Type B pancreatic cell (in vitro differentiated cells): ENCODE data around the gene CACNA1S. TPM values are rescaled to one million over a fixed set of nuclear protein-coding genes. Genes with fewer than 3 reads are reported as not detected.

Experiments
- DNase-seq: peaks from one replicate; pipeline ENCODE4 v3.0.0; 2021; ENCODE audit warnings: mixed read lengths; ENCODE audit not compliant: unreplicated experiment; ENCODE audit errors: extremely low spot score
- H3K27ac Mint-ChIP-seq: 2 replicates; pipeline ENCODE4 v1.8.0; 2021; ENCODE audit warnings: mild to moderate bottlenecking, mixed read lengths
- H3K27me3 Mint-ChIP-seq: 2 replicates; pipeline ENCODE4 v1.8.0; 2021; ENCODE audit warnings: mixed read lengths
- H3K36me3 Mint-ChIP-seq: 2 replicates; pipeline ENCODE4 v1.8.0; 2021; ENCODE audit warnings: mixed read lengths
- H3K4me1 Mint-ChIP-seq: one replicate; pipeline ENCODE4 v1.8.0; 2021; ENCODE audit warnings: mixed read lengths; ENCODE audit not compliant: unreplicated experiment
- H3K4me3 Mint-ChIP-seq: 2 replicates; pipeline ENCODE4 v1.8.0; 2021; ENCODE audit warnings: mild to moderate bottlenecking, mixed read lengths
- H3K9me3 Mint-ChIP-seq: 2 replicates; pipeline ENCODE4 v1.8.0; 2021; ENCODE audit warnings: mixed read lengths
- total RNA-seq: library from RNA; stranded (reverse); gene quantifications from 2 replicates; pipeline ENCODE4 v1.2.1, GENCODE V29; 2021; ENCODE audit warnings: low replicate concordance
- TF ChIP-seq, protein P1 (sequence below): fragments of 200-600 bp; sonication (generic); conservative IDR thresholded peaks from 2 replicates; pipeline ENCODE4 v1.5.0; 2021; ENCODE audit warnings: antibody characterized with exemption, mild to moderate bottlenecking

Gene CACNA1S
- total RNA-seq, 1 donor from 2014 or later: 0.12 TPM

DNA sequence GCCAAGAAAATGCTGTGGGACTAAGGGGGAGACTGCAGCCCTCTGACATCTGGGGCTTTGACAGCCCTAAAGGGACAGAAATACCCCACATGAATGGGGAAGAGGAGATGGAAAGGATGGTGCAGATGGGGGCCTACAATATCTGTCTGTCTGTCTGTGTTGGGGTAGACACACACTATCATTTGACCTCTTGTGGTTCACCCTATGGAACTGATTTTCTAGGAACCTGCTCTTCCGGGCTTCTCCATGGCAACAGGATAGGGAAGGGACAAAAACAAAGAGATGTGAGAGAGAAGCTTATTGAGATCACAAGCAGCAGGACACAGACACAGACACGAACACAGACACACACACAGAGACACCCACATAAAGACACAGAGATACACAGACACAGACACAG is 105.8 kb downstream of the CACNA1S start:
- H3K9me3 Mint-ChIP-seq: no peaks in the 10 kb centered on the region
- H3K4me3 Mint-ChIP-seq: no peak overlapping the region
- TF ChIP-seq, protein P1, sequence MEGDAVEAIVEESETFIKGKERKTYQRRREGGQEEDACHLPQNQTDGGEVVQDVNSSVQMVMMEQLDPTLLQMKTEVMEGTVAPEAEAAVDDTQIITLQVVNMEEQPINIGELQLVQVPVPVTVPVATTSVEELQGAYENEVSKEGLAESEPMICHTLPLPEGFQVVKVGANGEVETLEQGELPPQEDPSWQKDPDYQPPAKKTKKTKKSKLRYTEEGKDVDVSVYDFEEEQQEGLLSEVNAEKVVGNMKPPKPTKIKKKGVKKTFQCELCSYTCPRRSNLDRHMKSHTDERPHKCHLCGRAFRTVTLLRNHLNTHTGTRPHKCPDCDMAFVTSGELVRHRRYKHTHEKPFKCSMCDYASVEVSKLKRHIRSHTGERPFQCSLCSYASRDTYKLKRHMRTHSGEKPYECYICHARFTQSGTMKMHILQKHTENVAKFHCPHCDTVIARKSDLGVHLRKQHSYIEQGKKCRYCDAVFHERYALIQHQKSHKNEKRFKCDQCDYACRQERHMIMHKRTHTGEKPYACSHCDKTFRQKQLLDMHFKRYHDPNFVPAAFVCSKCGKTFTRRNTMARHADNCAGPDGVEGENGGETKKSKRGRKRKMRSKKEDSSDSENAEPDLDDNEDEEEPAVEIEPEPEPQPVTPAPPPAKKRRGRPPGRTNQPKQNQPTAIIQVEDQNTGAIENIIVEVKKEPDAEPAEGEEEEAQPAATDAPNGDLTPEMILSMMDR: no peak
- no peaks in the 10 kb centered on the region for H3K36me3 Mint-ChIP-seq
- no peaks in the 10 kb centered on the region for H3K27me3 Mint-ChIP-seq
- DNase-seq: no peak
- H3K4me1 Mint-ChIP-seq: peaks cover 11% of the 10 kb centered on the region
- H3K27ac Mint-ChIP-seq: no peak overlapping the region

- H3K9me3 Mint-ChIP-seq: no peaks in the 10 kb centered on the region
- no peak for DNase-seq
- H3K4me1 Mint-ChIP-seq: peaks cover 6% of the 10 kb centered on the region
- H3K27ac Mint-ChIP-seq: no peak overlapping the region
- TF ChIP-seq, protein P1: no peak
- no peak overlapping the region for H3K4me3 Mint-ChIP-seq
- H3K36me3 Mint-ChIP-seq: no peaks in the 10 kb centered on the region
- H3K27me3 Mint-ChIP-seq: no peaks in the 10 kb centered on the region
Observed at GRCh38 chr1:201004732-201005131, 107.5 kb downstream of the CACNA1S start.

GRCh38 chr1:201004154-201004553 is 108.1 kb downstream of the CACNA1S start:
- TF ChIP-seq, protein P1: no peak
- no peaks in the 10 kb centered on the region for H3K9me3 Mint-ChIP-seq
- H3K27ac Mint-ChIP-seq: no peak overlapping the region
- DNase-seq: no peak
- H3K4me1 Mint-ChIP-seq: peaks cover under 1% of the 10 kb centered on the region
- H3K27me3 Mint-ChIP-seq: no peaks in the 10 kb centered on the region
- H3K4me3 Mint-ChIP-seq: no peak overlapping the region
- H3K36me3 Mint-ChIP-seq: no peaks in the 10 kb centered on the region

DNA sequence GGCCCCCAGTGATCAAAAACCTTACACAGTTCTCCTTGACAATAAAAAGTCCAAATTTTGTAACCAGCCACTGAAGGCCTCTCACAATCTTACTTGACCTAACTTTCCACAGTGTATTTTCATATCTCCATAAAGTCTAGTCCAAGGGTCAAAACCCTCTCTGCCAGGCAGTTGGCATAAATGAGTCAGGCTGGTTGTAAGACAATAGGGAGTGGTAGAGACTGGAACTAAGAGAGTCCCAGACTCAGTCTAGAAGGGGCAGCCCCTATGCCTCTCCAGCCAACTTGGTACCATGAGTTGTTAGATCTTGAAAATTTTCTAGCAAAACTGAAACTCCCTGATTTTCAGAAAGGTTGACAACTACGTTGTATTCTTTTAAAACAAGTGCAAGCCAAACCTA is 109.7 kb downstream of the CACNA1S start:
- no peaks in the 10 kb centered on the region for H3K4me1 Mint-ChIP-seq
- H3K27me3 Mint-ChIP-seq: no peaks in the 10 kb centered on the region
- H3K9me3 Mint-ChIP-seq: no peaks in the 10 kb centered on the region
- no peak overlapping the region for H3K27ac Mint-ChIP-seq
- TF ChIP-seq, protein P1: no peak
- H3K4me3 Mint-ChIP-seq: no peak overlapping the region
- no peaks in the 10 kb centered on the region for H3K36me3 Mint-ChIP-seq
- no peak for DNase-seq

DNA sequence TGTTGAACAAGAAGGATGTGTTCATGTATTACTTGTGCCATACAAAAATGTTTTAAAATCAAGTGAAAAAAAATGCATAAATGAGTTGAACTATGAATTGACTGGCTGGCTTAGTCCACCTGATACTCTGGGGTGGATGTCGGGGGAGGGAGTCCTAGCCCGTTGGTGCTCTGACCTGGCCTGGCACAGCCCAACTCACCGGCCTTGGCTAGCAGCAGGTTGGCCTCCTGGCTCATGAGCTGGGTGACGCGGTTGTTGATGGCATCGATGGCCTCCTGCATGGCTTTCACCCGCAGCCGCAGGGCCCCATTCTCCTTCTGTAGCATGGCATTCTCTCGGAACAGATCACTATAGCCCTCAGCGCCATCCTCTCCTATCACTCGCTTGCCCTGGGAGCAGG is 110.3 kb downstream of the CACNA1S start:
- H3K36me3 Mint-ChIP-seq: no peaks in the 10 kb centered on the region

More for the DNA sequence above, 110.3 kb downstream of the CACNA1S start:
- no peaks in the 10 kb centered on the region for H3K4me1 Mint-ChIP-seq
- no peaks in the 10 kb centered on the region for H3K9me3 Mint-ChIP-seq
- no peaks in the 10 kb centered on the region for H3K27me3 Mint-ChIP-seq
- DNase-seq: no peak
- TF ChIP-seq, protein P1: no peak
- H3K4me3 Mint-ChIP-seq: no peak overlapping the region
- no peak overlapping the region for H3K27ac Mint-ChIP-seq
